Stimulated activated naive CD8-positive, alpha-beta T cell treated with anti-CD3 and anti-CD28 coated beads, Interleukin-15, amount 100 ng/mL, for 72 hours (primary cell): Measurements from ENCODE around the gene AP1G2.

Source experiments
- ATAC-seq: fragments of 150-1000 bp; cut with Tn5 transposase; 2 replicates; pipeline ENCODE4 v1.10.0; 2021; ENCODE audit warnings: mild to moderate bottlenecking, moderate library complexity
- DNase-seq, 2 donors: peaks; one replicate each; pipeline ENCODE4 v3.0.0; 2021 to 2022
- H3K27ac Mint-ChIP-seq, 2 donors: one replicate each; pipeline ENCODE4 v1.8.0; 2022; ENCODE audit warnings: mild to moderate bottlenecking in 2 of 2, mixed read lengths in 2 of 2, moderate library complexity in 2 of 2
- H3K27me3 Mint-ChIP-seq: one replicate; pipeline ENCODE4 v1.8.0; 2022; ENCODE audit warnings: mixed read lengths
- H3K4me1 Mint-ChIP-seq: one replicate; pipeline ENCODE4 v1.8.0; 2022; ENCODE audit warnings: mild to moderate bottlenecking, mixed read lengths
- H3K4me3 Mint-ChIP-seq, 2 donors: one replicate each; pipeline ENCODE4 v1.8.0; 2022; ENCODE audit warnings: mild to moderate bottlenecking in 2 of 2, mixed read lengths in 2 of 2, moderate library complexity in 1 of 2
- H3K9me3 Mint-ChIP-seq, 2 donors: one replicate each; pipeline ENCODE4 v1.8.0; 2022; ENCODE audit warnings: mixed read lengths in 2 of 2

The AP1G2 gene

GRCh38 chr14:23580948-23581281, 13.3 kb upstream of the AP1G2 start:
- H3K9me3 Mint-ChIP-seq, result no peaks in the 10 kb centered on the region
- ATAC-seq, result no peak
- H3K27me3 Mint-ChIP-seq, result peaks cover 63% of the 10 kb centered on the region
- no peak overlapping the region for H3K27ac Mint-ChIP-seq
- H3K4me3 Mint-ChIP-seq, result no peak overlapping the region
- no peak for DNase-seq
- peaks cover 33% of the 10 kb centered on the region for H3K4me1 Mint-ChIP-seq

- H3K4me1 Mint-ChIP-seq, result peaks cover 33% of the 10 kb centered on the region
- peak; percentile 19 for ATAC-seq
- DNase-seq, result no peak
- no peaks in the 10 kb centered on the region for H3K9me3 Mint-ChIP-seq
- H3K4me3 Mint-ChIP-seq, result no peak overlapping the region
- H3K27ac Mint-ChIP-seq, result no peak overlapping the region
- H3K27me3 Mint-ChIP-seq, result peaks cover 62% of the 10 kb centered on the region
Observed at GRCh38 chr14:23580152-23580926, 12.7 kb upstream of the AP1G2 start.

- no peak for DNase-seq
- no peak overlapping the region for H3K27ac Mint-ChIP-seq
- no peak overlapping the region for H3K4me3 Mint-ChIP-seq
- H3K9me3 Mint-ChIP-seq, result no peaks in the 10 kb centered on the region
- no peak for ATAC-seq
- peaks cover 33% of the 10 kb centered on the region for H3K4me1 Mint-ChIP-seq
- H3K27me3 Mint-ChIP-seq, result peaks cover 68% of the 10 kb centered on the region
Observed at GRCh38 chr14:23579739-23580138, 12.1 kb upstream of the AP1G2 start.

- no peak for ATAC-seq
- Mint-ChIP-seq H3K9me3 (no peaks in the 10 kb centered on the region), H3K27ac (no peak overlapping the region), H3K4me1 (peaks cover 33% of the 10 kb centered on the region), H3K4me3 (no peak overlapping the region), H3K27me3 (peaks cover 73% of the 10 kb centered on the region)
- DNase-seq, result no peak
Observed at GRCh38 chr14:23579311-23579630, 11.7 kb upstream of the AP1G2 start.

GRCh38 chr14:23578560-23579310, 11.1 kb upstream of the AP1G2 start, which contains the start of gene JPH4:
JPH4 (minus strand) TSS chr14:23578790; CDS start chr14:23577453, 1,337 bp downstream.
- ATAC-seq (no peak), DNase-seq (no peak)
- H3K9me3 Mint-ChIP-seq, result no peaks in the 10 kb centered on the region
- H3K4me3 Mint-ChIP-seq, result peak within 1 kb of the TSS; percentile 57 to 58
- peaks cover 73% of the 10 kb centered on the region for H3K27me3 Mint-ChIP-seq
- H3K27ac Mint-ChIP-seq, result peak within 1 kb of the TSS in 1 of 2 donors; percentile 49
- peaks cover 33% of the 10 kb centered on the region for H3K4me1 Mint-ChIP-seq

GRCh38 chr14:23577710-23578392, 10.3 kb upstream of the AP1G2 start:
- H3K9me3 Mint-ChIP-seq, result no peaks in the 10 kb centered on the region
- ATAC-seq, result peak; percentile 27
- H3K27me3 Mint-ChIP-seq, result peaks cover 77% of the 10 kb centered on the region
- peaks cover 35% of the 10 kb centered on the region for H3K4me1 Mint-ChIP-seq
- no peak for DNase-seq
- H3K27ac Mint-ChIP-seq, result no peak overlapping the region
- peak overlapping the region; percentile 57 to 58 for H3K4me3 Mint-ChIP-seq

GRCh38 chr14:23577004-23577681, 9.6 kb upstream of the AP1G2 start:
- peak overlapping the region; percentile 79 to 82 for H3K4me3 Mint-ChIP-seq
- peaks cover 37% of the 10 kb centered on the region for H3K4me1 Mint-ChIP-seq
- no peaks in the 10 kb centered on the region for H3K9me3 Mint-ChIP-seq
- ATAC-seq, result peak; percentile 39
- DNase-seq, result peak in 1 of 2 donors; percentile 13
- no peak overlapping the region for H3K27ac Mint-ChIP-seq
- H3K27me3 Mint-ChIP-seq, result peaks cover 77% of the 10 kb centered on the region

- H3K27me3 Mint-ChIP-seq, result peaks cover 58% of the 10 kb centered on the region
- no peaks in the 10 kb centered on the region for H3K9me3 Mint-ChIP-seq
- no peak overlapping the region for H3K27ac Mint-ChIP-seq
- peaks cover 40% of the 10 kb centered on the region for H3K4me1 Mint-ChIP-seq
- ATAC-seq (no peak), DNase-seq (no peak)
- no peak overlapping the region for H3K4me3 Mint-ChIP-seq
Observed at GRCh38 chr14:23573384-23574015, 5.9 kb upstream of the AP1G2 start.

GRCh38 chr14:23572836-23573235, 5.2 kb upstream of the AP1G2 start:
- DNase-seq (no peak), ATAC-seq (no peak)
- H3K9me3 Mint-ChIP-seq, result no peaks in the 10 kb centered on the region
- H3K27ac Mint-ChIP-seq, result no peak overlapping the region
- peaks cover 51% of the 10 kb centered on the region for H3K27me3 Mint-ChIP-seq
- H3K4me1 Mint-ChIP-seq, result peaks cover 40% of the 10 kb centered on the region
- no peak overlapping the region for H3K4me3 Mint-ChIP-seq

GRCh38 chr14:23572524-23572828, 4.9 kb upstream of the AP1G2 start:
- Mint-ChIP-seq H3K4me1 (peaks cover 39% of the 10 kb centered on the region), H3K27ac (no peak overlapping the region), H3K27me3 (peaks cover 48% of the 10 kb centered on the region), H3K4me3 (no peak overlapping the region), H3K9me3 (no peaks in the 10 kb centered on the region)
- ATAC-seq (no peak), DNase-seq (no peak)

GRCh38 chr14:23571701-23572523, 4.3 kb upstream of the AP1G2 start:
- no peak overlapping the region for H3K4me3 Mint-ChIP-seq
- peak overlapping the region in 1 of 2 donors; percentile 85 for H3K27ac Mint-ChIP-seq
- H3K27me3 Mint-ChIP-seq, result peaks cover 42% of the 10 kb centered on the region
- ATAC-seq (no peak), DNase-seq (no peak)
- H3K4me1 Mint-ChIP-seq, result peaks cover 34% of the 10 kb centered on the region
- H3K9me3 Mint-ChIP-seq, result no peaks in the 10 kb centered on the region

GRCh38 chr14:23570806-23571483, 3.4 kb upstream of the AP1G2 start:
- Mint-ChIP-seq H3K4me3 (no peak overlapping the region), H3K27ac (no peak overlapping the region)

GRCh38 chr14:23569443-23570151, 2.0 kb upstream of the AP1G2 start:
- Mint-ChIP-seq H3K9me3 (no peaks in the 10 kb centered on the region), H3K4me3 (no peak overlapping the region), H3K27ac (peak overlapping the region in 1 of 2 donors; percentile 59), H3K4me1 (peaks cover 36% of the 10 kb centered on the region), H3K27me3 (peaks cover 20% of the 10 kb centered on the region)
- ATAC-seq (no peak), DNase-seq (no peak)

More at GRCh38 chr14:23570806-23571483, 3.4 kb upstream of the AP1G2 start:
- H3K4me1 Mint-ChIP-seq, result peaks cover 33% of the 10 kb centered on the region
- H3K9me3 Mint-ChIP-seq, result no peaks in the 10 kb centered on the region
- H3K27me3 Mint-ChIP-seq, result peaks cover 33% of the 10 kb centered on the region
- DNase-seq (no peak), ATAC-seq (no peak)
